GM18870 (cell line): ENCODE results near the gene PTPRK.

Experiments
- ATAC-seq: cut with Tn5 transposase; IDR thresholded peaks from one replicate; pipeline ENCODE4 v1.9.1; 2021; ENCODE audit warnings: moderate library complexity; ENCODE audit not compliant: unreplicated experiment

Gene PTPRK

DNA sequence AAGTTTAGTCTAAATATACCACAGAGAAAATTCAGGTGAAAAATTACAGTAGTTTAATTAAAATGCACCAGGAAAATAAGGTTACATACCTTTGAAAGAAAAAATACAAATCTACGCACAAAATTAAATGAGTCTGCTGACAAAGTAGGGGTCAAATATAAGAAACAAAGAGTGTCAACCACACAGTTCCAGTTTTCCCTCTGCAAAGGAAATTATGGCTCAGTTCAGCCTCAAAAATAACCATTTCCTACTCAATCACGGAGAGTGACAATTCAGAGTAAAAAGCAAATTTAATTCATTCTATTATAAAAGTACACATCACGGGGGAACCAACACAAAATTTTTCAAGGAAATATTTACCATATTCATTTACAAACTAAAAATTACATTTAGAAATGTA, 124.8 kb downstream of the PTPRK start:
- no peak for ATAC-seq

DNA sequence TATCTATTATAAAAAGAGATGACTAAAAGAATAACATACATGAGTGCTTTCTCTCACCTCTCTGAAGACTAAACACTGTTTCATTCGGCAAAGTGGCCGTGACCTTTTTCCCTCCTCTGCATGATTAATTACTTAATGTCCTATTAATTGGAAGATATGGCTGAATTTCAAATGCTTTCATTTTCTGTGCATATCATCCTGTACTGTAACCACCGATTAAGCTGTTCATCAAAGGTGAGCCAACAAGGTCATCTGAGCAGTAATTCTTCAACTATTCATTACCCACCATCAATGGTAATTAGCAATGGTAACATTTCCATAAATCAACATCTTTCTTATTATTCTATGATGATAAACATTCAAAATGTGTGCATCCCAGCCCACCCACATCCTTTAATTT, 125.2 kb downstream of the PTPRK start:
- ATAC-seq: no peak

DNA sequence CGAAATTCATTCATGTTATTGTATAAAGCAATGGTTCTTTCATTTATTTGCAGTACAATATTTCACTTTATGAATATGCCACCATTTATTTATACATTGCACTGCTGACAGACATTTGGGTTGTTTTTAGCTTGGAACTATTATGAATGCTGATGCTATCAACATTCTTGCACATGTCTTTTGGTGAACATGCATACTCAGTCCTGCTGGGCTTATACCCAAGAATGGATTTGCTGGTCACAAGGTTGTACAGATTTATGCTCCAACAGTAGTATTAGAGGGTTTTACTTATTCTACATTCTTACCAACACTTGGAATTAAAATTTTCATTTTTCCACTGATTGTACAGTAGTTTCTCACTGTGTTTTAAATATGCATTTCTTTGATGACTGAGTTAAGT, 126.2 kb downstream of the PTPRK start:
- no peak for ATAC-seq

DNA sequence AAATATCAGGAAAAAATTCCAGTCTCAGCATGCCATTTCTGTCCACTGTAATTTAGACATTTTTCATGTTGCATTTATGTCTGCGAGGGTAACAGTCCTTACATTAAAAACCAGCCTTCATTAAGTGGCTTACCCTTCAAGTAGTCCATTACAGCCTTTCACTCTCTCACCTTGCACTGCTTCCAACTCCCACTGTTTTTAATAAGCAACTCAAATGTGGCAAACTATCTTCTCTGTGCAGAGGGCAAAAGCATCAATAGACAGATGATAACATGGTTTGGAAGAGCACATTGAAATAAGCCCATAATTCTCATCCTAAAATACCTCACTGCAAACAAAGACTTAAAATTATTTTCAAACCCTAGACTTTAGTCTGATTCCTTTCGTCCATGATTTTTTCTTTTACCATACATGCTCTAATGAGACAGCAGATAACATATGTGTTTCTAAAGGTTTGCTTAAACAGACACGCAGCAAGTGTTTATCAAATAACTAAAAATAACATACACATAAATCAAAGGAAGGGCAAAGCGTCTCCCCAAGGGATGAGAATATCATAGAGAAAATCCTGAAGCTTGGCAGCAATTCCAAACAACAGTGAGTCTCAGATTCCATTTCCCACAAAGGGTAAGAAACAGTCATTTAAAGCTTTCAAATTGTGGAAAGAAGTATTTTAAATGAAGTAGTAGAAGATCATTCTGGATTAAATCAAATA, 130.4 kb downstream of the PTPRK start:
- ATAC-seq: no peak

DNA sequence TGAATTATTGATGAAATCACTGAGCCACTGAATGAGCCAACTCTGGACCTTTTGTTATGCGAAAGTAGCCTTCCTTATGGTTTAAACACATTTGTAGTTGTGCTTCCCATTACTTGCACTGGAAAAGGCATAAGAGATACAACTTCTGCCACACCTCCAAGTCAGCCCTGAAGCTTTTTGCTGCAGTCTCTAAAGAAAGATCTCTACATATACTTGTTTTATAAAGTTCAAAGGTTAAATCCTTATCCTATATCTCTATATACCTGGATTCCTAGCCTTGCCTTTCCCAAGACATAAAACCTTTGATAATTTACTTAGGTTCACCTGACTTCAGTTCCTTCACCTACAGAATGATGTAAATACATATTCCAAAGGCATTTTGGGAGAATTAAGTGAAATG, 132.0 kb downstream of the PTPRK start:
- no peak for ATAC-seq

DNA sequence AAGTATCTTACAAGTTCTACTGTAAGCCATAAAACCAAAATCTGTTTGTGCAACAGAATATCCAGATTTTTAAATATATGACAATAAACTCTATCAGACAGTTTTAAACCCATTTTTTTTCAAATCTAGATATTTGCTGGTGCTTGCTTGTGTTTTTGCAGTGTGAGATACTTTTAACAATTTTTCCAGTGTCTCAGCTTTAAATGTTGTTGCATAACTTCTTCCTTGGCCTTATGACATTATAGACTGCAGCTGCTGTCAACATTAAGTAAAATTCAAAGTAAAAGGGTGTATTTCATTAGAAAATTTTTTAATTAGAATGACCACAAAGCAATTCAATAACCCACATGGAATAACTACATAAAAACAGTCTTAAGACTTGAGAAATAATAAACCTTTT, 139.5 kb downstream of the PTPRK start:
- ATAC-seq: no peak

DNA sequence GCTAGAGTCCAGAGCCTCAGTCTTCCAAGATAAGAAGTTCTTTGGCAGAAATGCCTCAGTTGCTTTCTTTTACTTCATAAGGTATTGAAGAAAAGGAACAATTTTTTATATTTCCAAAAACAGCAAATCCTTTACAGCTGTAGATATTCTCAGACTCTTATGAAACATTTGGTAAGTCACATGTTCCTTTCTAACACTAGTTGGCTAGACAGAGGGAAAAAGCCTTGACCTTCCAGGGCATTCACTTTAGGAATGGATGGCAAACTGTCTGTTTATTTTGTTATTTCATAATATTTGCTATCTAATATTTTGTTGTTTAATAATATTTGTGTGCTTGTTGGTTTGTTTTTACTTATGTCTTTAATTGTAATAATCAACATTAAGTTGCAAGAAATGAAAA, 140.8 kb downstream of the PTPRK start:
- ATAC-seq: no peak

DNA sequence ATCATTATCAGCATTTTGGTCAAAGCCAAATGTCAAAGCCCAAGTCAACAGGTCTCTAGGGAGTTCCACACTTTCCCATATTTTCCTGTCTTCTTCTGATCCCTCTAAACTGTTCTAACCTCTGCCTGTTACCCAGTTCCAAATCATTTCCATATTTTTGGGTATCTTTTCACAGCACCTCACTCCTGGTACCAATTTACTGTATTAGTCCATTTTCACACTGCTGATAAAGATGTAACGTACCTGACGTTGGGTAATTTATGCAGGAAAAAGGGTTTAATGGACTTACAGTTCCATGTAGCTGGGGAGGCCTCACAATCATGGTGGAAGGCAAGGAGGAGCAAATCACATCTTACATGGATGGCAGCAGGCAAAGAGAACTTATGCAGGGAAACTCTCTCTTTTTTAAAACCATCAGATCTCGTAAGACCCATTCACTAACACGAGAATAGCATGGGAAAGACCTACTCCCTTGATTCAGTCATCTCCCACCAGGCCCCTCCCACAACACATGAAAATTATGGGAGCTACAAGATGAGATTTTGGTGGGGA, 143.4 kb downstream of the PTPRK start:
- no peak for ATAC-seq

DNA sequence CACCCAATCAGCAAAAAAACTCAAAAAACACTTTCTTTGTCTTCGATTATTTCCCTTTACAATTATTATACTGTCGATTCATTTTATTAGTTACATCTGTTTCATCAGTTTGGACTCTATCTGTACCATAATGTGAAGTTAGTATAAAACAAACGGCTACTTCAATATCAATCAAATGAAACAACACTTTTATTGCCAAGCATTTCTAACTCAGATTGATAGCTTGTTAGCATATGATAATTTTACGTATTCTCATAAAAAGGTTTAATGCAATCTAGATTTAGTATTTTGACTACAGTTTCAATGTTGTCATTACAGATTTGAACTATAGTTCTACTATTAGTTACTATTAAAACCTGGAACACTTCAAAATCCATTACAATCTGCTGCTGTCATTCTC, 149.3 kb downstream of the PTPRK start:
- ATAC-seq: no peak

DNA sequence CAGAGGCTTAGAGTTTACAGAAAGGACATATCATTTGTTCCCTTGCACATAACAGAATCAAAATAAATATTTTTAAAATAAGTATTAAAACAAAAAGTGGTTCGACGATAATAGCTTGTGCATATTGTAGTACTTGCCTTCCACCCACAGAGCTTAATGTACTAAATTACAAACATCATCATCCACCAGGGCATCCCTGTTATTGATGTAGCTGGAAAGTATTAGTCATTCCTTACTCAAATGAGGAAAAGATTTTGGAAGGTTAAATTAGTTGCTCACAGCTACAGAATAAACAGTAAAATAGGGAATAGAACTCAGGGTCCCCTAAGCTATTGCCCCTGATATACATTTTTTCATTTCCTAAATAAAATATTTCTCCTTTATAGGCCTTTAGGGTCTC, 150.3 kb downstream of the PTPRK start:
- no peak for ATAC-seq

DNA sequence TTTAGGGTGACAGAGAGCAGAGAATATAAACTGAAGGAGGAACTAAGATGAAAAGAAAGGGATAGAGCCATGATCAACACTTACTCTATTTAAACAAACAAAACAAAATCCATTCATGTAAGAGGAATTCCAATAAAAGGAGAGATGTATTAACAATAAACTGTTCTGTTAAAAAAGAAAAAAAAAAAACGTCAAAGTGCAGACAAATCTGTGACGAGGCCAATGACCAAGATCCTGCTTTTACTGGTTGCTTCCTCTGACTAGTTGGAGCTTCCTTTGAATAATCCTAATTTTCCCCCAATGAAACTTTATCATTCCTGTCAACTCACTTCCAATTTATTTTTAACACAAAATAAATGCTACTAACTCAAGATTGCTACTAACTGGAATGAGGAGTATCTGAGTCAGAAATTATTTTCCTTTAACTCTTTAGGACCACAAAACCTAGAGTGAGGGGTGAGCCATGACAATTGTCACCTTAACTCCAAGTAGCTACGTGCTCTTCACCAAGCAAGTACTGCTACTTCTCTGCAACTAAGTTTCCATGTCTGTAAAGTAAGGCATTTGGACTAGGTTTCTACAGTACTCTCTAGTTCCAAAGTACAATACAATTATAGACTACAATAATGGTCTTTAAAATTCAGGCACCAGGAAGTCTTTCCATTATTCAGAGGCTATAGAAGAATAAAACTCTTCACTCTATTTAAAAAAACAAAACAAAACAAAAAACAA, 152.0 kb downstream of the PTPRK start:
- no peak for ATAC-seq

DNA sequence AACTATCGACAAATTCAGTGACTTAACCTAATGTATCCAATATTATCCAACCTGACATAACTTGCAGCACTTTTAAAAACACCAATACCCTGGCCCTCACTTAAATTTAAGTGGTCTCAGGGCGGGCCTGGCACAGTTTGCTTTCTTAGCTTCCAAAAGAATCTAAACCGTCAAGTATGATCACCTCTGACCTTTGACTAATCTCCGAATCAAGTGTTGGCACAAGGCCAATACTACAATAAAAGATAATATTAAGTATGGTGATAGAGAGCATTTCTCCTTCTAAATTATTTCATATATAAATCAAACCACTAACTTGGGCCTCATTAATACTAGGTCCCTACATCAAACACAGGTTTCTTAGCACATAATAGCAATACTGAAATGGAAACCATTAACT, 153.0 kb downstream of the PTPRK start:
- ATAC-seq: no peak

DNA sequence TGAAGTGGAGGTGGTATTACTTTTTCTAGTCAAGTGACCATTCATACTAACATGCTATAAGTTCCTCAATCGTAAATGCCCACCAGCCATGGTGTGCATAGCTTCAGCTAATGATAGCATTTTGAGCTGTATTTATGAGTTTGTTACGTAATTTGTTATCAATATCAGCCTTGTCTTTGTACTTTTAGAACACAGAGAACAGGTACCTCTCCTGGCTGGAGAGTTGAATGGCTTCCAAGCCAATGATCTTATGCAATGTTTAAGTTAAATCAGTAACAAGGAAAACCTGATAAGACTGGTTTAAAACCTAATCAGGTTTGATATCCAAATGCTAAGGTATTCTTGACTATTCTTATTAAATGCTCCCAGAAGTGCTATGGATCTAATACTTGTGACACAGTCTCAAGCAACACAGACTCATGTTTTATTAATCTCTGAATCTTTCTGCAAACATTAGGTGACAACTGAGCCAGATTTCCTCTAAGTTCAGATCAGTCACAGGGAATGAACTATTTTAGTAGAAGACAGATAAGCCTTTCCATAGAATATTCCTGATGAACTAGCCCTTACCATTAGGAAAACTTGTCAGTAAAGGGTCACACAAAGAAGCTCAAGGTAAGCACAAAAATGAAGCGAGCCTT, 154.8 kb downstream of the PTPRK start:
- ATAC-seq: no peak

DNA sequence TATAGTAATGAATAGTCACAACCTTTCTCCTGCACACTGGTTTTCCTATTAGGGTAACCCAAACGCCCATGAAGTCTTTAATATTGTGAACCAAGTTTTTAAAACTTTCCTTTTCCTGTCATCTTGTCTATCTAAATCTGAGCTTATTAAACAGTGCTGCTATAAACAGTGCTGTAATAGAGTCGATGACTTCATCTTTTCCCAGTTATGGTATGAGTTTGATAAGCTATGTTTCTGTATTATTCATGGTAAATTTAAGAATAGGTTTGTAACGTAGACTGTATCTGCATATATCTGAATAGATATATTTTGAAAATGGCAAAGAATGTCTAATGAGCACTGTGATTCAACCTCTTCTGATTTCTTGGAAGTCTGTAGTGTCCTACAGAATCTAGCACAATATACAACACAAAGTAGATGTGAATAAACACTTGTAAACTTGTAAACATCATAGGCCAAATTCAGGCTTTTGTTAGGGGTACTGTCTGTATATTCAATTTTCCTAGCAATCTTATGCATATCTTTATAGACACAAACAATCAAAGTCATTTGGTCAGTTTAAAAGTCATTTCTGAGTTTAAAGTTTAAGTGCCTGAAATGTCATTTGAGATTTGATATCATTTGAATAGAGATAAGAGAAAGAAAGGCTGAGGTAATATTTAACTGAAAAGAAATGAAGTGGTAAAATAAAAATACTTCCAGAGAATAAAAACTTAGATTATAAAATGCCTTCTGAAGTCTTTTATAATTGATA, 155.5 kb downstream of the PTPRK start:
- ATAC-seq: no peak

DNA sequence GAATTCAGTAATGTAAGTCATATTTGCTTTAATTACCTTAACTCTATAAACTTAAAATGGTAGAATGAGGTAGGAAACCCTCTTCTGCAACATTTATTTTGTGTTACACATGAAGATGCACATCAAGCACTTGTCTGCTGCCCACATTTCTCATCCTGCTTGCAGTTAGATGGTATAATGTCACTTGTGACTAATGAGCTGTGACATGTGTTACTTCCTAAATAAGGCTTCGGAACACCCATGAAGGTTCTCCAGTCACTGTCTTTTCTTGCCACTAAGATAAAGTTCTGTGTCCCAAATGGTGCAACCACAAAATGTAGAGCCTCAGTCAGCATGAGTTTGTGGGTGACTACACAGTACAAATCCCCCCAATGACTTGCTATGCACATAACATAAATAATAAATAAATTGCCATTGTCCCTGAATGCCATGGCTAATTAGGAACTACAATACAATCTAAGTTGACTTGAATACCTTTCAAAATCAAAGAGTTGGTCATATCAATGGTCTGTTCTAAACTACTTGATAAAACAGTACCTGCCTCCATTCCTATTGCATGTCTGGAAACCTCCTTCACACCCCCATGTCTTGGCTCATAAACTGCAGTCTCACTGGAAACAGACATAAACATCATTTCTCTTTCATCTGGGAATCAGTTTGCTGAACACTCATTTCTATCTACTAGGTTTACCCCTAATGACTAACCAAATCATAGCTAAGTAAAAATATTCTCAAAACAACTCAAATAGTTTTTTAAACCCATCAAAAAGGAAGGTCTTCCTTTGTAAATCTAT, 157.2 kb downstream of the PTPRK start:
- ATAC-seq: no peak

DNA sequence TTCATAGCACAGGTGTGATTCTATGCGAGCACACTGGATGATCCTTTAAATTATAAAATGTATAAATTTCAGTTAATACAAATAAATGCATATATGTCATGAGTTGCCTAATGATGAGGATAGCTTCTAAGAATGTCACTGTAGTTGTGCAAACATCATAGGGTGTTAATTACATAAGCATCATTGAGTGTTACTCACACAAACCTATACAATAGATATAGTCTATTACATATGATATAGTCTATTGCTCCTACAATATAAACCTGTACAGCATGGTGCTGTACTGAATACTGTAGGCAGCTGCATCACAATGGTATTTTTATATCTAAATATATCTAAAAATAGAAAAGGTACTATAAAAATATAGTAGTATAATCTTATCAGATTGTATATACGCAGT, 159.0 kb downstream of the PTPRK start:
- no peak for ATAC-seq

DNA sequence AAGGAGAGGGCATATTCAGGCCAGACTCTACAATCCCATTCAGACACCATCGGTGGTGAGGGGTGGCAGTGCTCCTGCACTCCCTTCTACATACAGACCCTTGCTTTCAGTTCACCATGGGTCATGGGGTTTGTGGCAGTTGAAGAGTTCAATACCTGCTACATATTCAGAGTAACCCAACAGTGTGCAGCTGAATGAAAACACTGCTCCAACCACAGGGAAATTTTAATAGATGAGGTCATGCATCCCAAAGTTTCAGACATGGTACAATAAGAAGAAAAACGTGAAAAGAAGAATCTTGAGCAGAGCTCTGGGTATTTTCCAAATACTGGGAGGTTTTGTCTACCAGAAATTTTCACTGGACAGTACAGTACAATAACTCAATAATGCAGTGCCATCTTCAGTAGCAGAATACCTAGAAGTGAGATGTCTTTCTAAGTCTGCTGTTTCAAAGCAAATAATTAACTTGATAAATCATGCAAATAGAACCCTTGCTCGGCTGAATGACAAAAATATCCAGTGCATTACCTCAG, 162.1 kb downstream of the PTPRK start:
- no peak for ATAC-seq

DNA sequence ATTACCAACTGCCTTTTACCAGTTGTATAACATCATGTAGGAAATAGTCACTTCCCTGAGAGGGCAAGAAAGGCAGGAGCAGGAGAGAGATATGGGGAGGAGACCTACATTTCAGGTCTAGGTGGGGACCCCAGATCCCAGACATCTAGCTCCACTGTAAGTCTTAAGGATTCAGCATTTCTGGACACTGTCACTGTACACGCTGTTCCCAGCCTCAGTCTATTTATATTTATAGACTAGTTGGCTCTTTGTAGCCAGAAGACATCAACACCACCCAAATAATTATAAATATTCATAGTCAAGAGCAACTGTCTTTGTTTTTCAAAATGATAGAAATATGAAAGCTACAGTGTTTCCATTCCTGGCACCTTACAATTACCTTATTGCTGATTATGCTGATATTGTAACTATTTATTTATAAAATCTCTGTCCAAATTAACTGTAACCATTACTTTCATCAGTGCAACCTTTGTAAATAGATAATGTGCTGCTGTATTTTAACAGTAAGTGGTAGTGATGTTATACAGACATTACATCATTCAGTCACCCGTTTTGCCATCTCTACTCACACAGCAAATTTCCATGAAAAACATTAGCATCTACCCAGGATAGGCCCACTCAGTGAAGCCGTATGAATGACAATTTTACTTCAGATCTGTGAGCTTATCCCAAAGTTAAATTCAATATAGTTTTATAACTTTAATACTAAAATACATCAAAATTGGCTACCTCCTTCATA, 162.8 kb downstream of the PTPRK start:
- ATAC-seq: no peak

DNA sequence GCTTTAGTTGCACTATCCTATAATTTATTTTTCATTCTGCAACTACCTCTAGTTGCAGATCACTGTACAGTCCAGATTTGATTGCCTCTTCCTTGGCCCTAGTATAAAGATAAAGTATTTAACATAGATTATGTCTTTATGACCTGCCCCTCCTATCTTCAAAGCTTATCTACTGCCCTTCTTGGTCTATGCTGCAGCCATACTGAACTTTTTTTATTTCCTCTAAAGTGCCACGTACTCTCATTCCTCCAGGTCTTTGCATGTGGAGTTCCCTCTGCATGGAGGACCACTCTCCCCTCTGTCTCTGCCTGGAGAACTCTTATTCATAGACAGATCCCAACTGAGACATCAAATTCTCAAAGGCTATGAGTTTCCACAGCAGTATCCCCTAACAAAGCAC, 168.0 kb downstream of the PTPRK start:
- no peak for ATAC-seq

DNA sequence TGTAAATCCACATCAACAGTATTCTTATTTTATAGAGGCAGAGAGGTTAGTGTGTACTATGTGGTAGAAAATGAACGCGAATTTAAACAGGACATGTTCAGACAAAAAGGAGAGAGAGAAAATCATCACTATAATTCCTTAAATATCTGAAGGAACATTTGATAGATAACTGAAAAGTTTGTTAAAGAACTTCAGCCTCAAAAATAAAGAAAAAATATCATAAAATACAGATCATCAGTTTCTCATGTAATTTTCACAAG, 169.2 kb downstream of the PTPRK start:
- no peak for ATAC-seq
